ENCODE measurements around the gene SPG7. TPM values are rescaled to one million over a fixed set of nuclear protein-coding genes. Genes with fewer than 3 reads are reported as not detected.

SPG7 gene
- 103 and 119 TPM in 2 replicates for total RNA-seq

GRCh38 chr16:89507834-89508590 lies at the start of gene SPG7:
TSS of gene SPG7 (plus strand) at chr16:89508403. CDS start at chr16:89508418, 15 bp downstream.

GRCh38 chr16:89490439-89491237 lies 17.6 kb upstream of the SPG7 start, which contains the start of gene ANKRD11:
TSS of gene ANKRD11 (minus strand) at chr16:89490561. CDS start at chr16:89317019, 173,542 bp downstream.

GRCh38 chr16:89560378-89561141 lies 52.4 kb downstream of the SPG7 start, which contains the start of gene RPL13:
TSS of gene RPL13 (plus strand) at chr16:89560682. CDS start at chr16:89560960, 278 bp downstream.

GRCh38 chr16:89575247-89576152 lies 67.3 kb downstream of the SPG7 start, which contains the start of gene CPNE7:
TSS of gene CPNE7 (plus strand) at chr16:89575758. CDS start at chr16:89575898, 140 bp downstream.

Other genes with a start within 250 kb of the SPG7 start
- 66.6 and 70.2 TPM in 2 replicates for gene ANKRD11, start 17.8 kb upstream of the SPG7 start, total RNA-seq
- 9,810 and 13,759 TPM in 2 replicates for gene RPL13, start 52.3 kb downstream of the SPG7 start, total RNA-seq
- 1.8 and 3.2 TPM in 2 replicates for gene CPNE7, start 67.4 kb downstream of the SPG7 start, total RNA-seq
- gene DPEP1, start 105.2 kb downstream of the SPG7 start, total RNA-seq, result 0.05 TPM in 1 of 2 replicates, not detected in the other
- gene CHMP1A, start 149.3 kb downstream of the SPG7 start, total RNA-seq, result 56.5 and 64.0 TPM in 2 replicates
- gene SPATA33, start 149.4 kb downstream of the SPG7 start, total RNA-seq, result 2.0 and 3.6 TPM in 2 replicates
- 18.8 and 19.5 TPM in 2 replicates for gene CDK10, start 178.3 kb downstream of the SPG7 start, total RNA-seq
- 11.0 and 11.7 TPM in 2 replicates for gene SPATA2L, start 193.3 kb downstream of the SPG7 start, total RNA-seq
- gene VPS9D1, start 212.5 kb downstream of the SPG7 start, total RNA-seq, result 7.3 and 10.5 TPM in 2 replicates
- gene ZNF276, start 213.1 kb downstream of the SPG7 start, total RNA-seq, result 14.7 and 19.5 TPM in 2 replicates